Activated effector memory CD4-positive, alpha-beta T cell treated with Interleukin-2 at 50 U/mL for 16 hours (primary cell): ENCODE measurements around the gene CDIP1.

Experiments used
- DNase-seq: peaks from one replicate; pipeline ENCODE4 v3.0.0-alpha.2; 2020

CDIP1 gene

DNA sequence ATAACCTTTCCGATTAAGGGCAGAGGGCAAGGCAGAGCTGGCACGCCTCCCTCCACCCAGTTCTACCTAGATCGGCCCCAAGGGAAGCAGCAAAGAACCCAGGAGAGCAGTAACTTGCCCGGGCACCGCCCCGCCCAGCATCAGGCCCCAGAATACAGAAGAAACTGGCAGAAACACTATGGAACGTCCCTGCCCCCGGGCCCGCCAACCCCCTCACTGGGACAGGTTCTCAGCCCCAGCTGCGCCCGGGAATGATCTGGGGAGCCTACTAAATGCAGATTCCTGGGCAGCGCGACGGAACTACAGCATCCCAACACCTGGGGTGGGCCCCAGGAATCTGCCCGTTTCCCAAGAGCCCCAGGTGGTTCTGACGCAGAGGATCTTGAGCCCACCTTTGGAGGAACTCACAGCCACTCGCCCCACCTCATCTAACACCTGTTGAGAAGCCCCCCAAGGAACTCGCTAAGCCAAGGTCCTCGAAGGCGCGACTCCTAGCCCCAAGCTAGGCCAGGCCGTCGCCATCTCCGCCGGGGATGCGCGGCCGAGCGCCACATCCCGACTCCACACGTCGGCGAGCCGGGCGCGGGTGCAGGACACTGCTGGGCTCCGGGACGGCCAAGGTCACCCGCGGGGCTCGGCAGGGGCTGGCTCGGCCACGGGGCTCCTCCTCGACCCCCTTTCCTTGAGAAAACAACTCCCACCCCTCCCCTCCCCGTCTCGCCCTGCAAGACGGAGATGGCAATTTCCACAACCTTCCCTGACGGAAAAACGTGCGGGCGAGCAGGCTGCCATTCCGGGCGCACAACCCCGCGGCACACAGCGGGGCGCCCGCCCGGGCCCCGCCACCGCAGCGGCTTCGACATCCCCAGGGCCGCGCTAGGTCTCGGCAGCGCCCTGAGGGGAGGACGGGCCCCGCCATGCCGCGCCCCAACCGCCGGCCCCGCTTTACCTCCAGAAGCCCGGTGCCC lies 913 bp downstream of the CDIP1 start:
- DNase-seq: no peak

DNA sequence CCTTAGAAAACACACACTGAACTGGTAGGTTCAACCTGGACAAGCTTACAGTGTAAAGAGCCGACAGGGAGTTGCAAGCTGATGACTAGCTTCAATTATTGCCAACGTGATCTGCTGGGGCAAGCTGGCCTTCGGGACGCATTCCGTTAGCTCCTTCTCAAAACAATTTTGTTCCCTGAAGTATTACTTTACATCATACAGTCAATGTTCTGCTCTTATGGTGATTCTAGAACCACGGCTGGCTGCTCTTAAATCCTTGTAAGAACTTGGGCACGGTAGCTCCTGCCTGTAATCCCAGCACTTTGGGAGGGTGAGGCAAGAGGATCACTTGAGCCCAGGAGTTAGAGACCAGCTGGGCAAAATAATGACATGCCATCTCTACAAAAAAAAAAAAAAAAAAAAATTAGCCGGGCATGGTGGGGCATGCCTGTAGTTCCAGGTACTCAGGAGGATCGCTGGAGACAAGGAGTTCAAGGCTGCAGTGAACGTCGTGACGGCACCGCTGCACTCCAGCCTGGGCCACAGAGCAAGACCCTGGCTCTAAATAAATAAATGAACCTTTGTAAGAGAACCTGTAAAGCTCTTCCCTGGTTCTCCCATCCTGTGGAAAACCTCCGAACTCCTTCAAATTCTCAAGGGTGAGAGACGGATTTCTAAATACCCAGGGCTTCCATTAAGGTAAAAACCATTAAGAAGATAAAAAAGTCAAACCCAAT lies 2.0 kb downstream of the CDIP1 start:
- DNase-seq: no peak

DNA sequence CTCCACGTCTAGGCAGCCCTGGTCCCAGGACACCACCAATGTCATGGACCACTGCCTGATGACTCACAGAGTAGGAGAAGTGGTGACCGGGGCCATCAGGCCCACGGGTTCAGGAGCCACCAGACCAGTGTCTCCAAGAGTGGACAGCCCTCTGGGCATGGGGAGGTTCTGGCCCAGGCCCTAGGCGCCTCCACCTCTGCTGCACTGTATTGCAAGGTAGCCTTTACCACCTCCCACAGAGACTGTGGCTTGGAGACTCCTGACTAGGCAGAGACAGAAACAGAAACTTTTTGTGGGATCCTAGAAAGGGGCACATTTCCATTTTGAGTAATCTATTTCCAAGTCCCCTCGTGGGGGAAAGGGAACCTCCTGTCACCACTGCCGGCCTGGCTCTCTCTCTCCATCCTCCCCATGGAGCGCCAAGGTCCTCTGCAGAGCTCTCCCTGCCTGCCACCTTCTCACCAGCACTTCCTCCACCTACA lies 2.9 kb downstream of the CDIP1 start:
- no peak for DNase-seq

DNA sequence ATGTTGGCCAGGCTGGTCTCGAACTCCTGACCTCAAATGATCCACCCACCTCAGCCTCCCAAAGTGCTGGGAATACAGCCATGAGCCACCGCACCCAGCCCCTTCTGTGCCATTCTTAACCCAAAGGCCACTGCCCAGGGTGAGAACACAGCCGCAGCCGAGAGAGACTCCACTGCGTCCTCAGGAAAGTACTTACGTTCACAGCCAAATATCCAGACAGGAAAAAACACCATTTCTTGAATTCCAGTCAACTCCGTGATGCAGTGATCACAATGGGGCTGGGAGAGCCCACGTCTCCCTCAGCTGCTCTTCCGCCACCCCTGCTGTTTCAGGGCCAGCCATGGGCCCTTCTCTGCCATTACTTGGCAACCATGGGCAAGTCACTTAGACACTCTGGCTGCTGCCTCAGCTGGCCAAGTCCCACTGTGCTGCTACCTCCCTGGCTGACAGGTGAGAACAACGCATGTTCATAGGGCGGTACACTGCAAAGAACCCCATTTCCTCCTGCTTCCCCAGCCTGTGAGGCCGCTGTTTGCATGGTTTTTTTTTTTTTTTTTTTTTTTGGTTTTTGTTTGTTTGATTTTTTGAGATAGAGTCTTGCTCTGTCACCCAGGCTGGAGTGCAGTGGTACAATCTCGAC lies 4.3 kb downstream of the CDIP1 start:
- no peak for DNase-seq

DNA sequence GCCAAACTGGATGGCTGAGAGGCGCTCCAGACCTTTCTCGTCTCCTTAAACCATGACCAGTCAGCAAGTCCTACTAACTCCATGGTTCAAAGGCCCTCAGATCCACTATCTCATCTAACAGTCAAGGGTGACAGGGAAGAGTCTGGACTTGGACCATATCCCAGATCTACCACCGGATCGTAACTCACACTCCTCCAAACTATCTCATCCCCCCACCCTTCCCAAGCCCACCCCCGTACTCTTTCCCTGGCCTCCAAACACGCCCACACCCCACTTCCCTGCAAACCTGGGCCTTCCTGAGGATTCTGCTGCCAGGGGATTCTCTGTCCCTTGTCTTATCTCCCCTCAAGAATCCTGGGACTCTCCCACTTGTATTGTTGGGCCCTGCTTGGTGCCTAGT lies 5.1 kb downstream of the CDIP1 start:
- DNase-seq: no peak

DNA sequence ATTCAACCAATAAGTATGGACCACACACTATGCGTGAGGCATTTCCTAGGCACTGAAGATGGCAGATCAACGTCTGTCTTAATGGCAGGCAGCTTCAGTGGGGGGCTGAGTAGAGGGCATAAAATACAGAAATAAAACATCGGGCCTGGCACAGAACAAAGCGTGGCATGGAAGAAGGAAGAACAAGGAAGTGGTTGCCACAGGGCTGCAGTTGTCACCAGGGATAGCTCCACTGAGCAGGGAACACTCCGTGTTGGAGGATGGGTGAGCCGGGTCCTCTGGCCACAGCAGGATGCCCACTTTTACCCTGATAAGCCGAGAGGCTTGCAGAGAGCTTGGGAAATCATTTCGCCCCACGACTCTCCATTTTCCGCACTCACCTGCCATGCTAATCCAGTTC lies 6.3 kb downstream of the CDIP1 start:
- DNase-seq: no peak

DNA sequence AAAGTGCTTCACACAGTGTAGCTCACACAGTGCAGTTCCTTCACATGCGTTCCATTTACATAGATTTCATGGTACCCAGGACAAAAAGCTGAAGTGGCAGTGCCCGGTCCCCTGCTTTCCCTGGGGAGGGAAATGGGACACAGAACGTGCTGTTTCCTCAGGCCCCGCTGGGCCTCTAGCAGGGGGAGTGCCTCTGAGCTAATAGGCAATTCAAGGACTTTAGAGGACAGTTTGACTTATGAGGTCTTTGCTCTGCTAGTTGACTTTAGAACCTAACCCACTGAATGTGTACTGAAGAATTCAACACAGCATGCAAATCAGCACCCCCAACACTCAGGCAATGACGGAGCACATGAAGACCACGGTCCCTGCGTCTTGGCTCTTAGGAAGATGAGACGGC lies 6.8 kb downstream of the CDIP1 start:
- DNase-seq: no peak

DNA sequence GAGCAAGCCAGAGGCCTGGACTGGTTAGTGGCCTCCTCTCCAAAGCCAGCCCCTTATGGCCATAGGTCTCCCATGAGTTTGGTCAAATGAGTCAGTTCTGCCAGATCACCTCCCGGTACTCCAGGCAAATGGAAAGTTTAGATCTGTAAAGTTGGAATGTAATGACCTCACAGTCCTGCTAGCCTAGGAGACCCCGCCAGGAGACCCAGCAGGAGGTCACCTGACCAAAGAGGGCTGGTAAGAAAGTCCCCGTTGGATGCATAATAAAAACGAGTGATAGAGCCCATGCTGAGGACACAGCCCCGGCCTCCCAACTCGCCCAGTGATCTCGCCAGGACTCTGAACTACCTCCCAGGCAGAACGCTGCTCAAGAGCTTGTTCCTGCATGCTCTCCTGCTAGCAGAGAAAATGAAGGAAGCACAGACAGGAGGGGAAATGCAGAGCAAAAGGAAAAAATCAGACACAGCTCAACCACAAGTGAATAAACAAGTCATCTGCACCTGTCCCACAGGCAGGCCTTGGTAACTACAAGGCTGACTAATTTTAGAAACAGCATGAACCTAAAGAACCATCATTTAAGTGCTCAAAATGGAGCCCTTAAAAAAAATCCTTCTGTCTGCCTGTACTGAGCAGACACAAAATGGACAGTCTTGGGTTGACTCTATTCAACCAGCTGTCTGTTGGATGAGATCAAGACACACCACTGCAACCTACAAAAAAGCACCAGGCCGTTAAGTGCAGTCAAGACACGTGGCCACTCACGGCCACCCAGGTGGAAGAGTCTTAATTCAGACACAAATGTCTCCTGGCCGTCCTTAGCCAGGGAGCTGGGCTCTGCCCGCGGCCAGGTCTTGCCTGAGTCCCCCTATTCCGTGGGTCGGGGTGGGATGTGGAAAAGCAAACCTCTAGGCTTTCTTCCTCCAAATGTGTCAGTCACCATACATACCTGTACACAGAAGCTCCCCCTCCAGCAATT lies 9.2 kb downstream of the CDIP1 start:
- DNase-seq: no peak

DNA sequence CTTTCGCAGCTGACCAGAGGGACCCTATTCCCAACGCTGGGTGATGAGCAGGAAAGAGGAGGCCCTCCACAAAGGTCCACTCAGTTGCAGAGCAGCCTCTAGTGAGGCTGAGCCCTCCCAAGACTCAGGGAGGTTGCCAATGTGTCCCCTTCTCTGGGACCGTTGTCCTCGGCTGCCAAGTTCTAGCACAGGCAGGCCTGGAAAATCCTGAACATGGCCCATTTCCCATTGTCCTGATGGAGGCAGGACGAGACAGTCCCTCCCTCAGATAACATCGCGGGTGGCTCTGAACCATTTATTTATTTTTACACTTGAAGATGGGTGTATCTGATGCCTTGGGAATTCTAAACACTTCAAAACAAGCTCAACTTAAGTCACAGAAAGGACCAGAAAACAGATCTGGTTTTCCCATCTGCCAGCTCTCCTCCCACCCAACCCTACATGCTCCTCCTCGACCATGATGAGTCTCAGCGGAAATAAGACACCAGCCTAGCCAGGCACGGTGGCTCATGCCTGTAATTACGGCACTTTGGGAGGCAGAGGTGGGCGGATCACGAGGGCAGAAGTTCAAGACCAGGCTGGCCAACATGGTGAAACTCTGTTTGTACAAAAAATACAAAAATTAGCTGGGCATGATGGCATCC lies 12.8 kb downstream of the CDIP1 start:
- no peak for DNase-seq

DNA sequence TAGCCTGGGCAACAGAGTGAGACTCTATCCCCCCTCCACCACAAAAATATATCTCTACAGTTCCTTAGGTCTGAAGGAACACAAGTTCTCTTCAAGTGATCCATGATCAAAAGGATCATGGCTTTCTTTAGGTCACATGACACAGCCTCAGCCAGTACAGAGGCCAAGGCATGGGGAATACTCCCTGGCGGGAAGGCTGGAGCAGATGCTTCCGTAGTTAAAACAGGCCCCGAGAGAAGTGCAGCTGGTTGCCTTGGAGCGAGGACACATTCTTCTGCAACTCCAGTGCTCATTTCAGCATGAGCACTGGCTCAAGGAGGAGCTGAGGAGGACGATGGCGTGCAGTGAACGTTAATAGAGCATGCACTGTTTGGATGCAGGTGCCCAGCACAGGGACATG lies 13.5 kb downstream of the CDIP1 start:
- no peak for DNase-seq

DNA sequence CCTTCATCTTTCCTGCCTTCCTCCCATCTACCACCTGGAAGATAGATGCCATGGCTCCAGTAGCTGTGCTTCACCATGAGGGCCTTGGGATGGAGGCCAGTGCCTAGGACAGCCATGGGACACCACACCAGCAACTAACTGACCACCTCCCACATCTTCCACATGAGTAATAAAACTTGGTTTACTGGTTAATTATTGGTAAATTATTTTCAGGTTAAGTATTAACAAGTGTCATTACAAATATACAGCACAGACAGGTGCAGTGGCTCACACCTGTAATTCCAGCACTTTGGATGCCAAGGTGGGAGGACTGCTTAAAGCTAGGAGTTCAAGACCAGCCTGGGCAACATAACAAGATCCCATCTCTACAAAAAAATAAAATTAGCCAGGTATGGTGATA lies 14.0 kb downstream of the CDIP1 start:
- DNase-seq: no peak

DNA sequence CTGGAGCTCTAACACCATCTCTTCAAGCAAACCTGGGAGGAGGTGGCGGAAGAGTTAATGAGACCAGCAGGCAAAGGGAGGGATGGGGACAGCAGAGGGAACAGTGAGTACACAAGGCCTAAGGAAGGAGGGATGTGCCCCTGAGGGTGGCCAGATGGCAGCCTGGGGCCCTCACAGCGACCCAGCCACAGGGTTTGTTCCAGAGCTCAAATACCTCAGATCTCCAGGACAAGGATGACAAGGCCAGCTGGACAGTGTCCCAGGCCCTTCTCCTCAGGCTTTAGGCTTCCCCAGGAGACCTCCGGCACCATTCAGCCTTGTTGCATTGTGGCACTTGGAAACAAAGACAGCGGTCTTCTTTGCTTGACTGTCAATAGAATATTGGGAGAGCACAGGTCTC lies 14.9 kb downstream of the CDIP1 start:
- DNase-seq: no peak

DNA sequence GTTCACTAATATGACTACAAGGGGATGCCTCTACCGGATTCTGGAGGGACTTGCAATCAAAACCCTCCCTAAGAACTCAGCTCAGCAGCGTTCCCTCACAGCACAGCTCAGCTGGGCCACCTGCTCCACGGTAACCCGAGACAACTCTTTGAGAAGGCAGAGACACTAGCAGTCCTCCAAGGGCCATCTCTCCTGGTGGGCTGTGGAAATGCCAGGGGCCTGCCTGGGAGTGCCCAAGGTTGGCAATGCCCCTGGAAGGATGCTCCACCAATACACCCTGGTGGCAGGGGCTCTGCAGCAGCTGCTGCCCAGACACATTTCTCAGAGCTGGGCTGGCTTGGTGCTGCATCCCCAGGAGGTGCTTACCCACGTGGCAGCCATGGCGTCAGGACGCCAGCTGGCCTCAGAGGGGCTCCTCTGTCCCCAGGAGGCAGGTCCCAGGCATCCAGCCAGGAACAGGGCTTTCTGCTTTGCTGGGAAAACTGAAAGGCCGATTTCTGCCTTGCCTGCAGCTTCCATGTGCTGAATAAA lies 16.5 kb downstream of the CDIP1 start:
- no peak for DNase-seq

DNA sequence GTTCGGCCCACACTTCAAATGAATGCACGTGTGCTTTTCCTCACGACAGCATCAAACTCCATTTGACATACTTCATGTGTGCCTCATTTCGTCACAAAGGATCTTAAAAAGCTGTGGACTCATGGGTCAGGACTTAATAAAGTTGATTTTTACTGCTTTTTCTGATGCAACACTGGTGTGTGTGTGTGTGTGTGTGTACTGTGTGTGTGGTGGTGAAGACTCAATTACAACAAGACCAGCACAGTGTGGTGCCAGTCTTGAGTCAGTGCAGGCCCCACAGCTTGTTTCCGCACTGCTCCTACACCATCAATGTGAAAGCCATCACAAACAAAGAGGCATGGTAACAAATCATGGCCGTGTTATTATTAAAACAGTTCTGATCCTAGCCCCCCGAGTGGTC lies 17.7 kb downstream of the CDIP1 start:
- DNase-seq: no peak

DNA sequence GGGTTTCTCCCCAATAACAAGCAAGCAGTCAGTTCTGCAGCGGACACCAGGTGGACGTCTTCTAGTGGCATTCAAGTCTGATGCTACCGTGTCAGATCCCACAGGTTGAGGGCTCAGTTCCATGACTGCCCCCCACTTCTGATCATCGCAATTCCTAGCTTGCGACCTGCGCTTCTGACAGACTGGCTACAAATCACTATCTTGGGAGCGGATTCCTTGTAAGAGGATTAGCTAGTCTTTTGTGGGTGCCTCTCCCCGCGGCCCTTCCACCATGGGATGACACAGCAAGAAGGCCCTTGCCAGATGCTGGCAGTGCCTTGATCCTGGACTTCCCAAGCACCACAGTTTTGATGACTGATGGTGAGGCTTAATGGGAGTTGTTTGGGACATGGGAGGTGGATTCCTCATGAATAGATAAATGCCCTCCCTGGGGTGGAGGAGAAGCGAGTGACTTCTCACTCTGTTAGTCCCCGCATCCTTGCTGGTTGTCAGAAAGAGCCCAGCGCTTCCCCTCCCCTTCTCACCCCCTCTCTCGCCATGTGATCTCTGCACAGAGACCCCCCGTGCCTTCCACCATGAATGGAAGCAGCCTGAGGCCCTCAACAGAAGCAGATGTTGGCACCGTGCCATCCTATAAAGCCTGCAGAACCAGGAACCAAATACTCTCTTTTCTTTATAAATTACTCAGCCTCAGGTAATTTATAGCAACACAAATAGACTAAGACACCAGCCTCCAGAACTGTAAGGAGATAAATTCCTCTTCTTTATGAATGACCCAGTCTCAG lies 19.1 kb downstream of the CDIP1 start:
- no peak for DNase-seq

DNA sequence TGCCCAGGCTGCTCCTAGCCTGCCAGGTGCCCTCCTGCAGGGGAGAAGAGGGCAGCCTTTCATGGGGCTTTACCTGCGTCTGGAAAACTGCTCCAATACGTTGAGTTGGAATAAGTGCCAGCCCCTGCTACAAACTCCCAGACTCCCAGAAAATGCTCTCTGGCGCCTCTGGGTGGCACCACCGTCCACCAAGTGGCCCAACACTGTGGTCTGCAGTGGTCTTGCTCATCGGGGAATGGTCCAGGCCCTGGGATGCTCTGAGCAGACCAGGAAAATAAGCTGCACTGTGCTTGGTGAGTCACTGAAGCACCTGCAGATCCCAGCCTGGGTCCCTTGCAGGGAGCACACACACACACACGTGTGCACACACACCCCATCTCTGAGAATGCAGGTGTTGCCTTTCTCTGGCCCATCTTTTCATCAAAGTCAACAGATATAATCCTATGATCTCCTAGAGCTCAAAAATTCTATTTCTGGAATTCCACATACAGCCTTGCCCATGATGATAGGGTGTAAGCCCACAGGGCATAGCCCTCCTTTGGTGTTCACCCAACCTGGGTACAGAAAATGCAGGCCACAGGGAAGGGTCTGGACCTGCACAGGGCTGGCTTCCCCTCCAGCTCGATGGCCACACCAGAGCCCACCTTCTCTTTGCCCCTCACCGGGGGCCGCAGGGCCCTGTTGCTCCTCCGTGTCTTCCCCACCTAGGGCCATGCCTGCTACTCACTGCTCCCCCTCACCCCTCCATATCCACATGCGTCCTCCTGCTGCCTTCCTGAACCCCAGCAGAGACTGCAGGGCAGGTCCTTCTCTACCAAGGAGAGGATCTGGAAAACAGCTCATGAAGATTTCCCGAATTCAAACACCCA lies 20.5 kb downstream of the CDIP1 start:
- DNase-seq: no peak

DNA sequence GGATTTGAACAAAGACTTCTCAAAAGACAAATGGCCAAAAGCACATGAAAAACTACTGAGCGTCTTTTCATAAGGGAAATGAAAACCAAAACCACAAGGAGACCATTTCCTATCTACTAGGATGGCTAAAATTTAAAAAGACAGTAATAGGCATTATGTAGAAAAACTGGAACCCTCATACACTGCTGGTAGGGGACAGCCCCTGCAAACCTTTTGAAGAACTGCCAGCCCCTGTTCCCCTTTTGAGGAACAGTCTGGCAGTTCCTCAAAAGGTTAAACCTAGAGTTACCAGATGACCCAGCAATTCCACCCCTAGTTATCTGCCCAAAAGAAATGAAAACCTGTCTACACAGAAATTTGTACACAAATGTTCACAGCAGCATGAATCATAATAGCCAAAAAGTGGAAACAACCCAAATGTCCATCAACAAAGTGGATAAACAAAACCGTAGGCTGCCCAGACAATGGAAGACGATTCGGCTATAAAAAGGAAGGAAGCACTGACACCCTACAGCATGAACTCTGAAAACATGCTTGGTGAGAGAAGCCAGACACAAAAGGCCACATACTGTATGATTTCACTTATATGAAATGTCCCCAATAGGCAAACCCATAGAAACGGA lies 22.9 kb downstream of the CDIP1 start:
- no peak for DNase-seq

DNA sequence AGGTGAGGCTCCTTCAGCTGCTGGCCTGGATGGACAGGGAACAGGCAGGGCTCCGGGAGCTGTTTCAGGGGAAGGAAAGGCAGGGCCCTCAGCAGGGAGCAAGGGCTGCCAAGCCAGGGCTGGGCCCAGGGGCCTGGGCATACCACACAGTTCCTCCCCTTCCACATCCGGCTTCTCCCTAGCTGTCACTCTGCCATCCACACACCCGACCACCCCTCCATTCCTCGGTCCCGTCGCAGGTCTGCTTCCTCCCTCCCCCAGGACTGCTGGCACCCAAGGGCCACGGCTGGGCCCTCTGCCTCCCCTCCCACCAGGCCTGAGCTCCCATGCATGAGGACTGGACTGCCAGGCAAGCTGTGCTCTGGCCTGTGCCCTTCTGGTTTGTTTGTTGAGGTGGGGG lies 24.0 kb downstream of the CDIP1 start:
- DNase-seq: no peak

DNA sequence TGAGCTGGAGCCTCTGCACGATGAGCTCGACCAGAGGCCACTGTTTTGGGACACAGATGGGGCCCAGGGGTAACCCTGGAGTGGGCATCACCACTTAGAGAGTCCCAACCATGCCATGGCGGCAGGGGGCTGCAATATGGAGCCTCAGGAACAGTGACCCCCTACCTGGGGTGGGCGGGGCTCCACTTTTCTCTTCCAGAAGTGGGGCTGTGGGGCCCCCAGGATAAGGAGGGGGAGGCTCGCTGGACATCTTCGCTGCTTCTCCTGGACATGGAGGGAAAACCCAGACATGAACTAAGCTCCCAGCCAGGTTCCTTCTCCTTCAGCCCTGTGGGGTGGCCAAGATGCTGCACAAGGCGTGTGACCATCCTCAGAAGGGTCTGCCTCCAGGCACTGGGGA lies 24.7 kb downstream of the CDIP1 start:
- no peak for DNase-seq
